ENCODE data around the gene ZBTB18.

ZBTB18 gene

DNA sequence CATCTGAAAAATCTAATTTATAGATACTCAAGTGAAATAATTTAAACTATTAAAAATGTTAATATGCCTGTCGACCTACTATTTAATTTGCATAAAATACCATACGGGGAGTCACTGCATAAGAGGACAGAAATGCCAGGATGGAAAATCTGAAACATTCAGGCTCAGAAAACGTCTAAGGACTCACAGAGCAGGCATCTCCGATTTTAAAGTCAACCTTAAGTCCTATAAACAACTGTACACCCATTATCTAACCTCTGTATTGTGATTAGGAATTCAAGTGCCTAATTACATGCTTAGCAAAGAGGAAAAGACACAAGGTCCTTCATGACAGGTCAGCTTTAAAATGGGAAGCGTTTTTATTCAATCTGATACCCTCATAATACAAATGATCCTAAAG lies 49.2 kb downstream of the ZBTB18 start:
- H4K12ac ChIP-seq (ENCODE audit: low read depth, low read length) = no peak overlapping the region
- H2BK120ac ChIP-seq (ENCODE audit: insufficient read depth, low read length, poor library complexity) = no peak overlapping the region
- DNase-seq = no peak
- H3K4ac ChIP-seq (ENCODE audit: low read depth, low read length) = no peak overlapping the region
- no peak overlapping the region for H3K9ac ChIP-seq (ENCODE audit: low read length)
- no peaks in the 10 kb centered on the region for H3K27me3 ChIP-seq (ENCODE audit: insufficient read depth, low read length)
- H3K14ac ChIP-seq (ENCODE audit: low read length) = no peak overlapping the region
- H3K23ac ChIP-seq (ENCODE audit: low read length) = no peak overlapping the region
- no peak overlapping the region for H2BK12ac ChIP-seq (ENCODE audit: low read length)
- no peak overlapping the region for H2BK5ac ChIP-seq (ENCODE audit: low read depth, low read length, poor library complexity)
- H3K4me3 ChIP-seq (ENCODE audit: low read depth, low read length) = no peak overlapping the region
- H3K79me1 ChIP-seq (ENCODE audit: low read length) = no peaks in the 10 kb centered on the region
- H4K91ac ChIP-seq (ENCODE audit: low read depth, low read length) = no peak overlapping the region
- no peak overlapping the region for H3K27ac ChIP-seq (ENCODE audit: low read depth, low read length)
- H3K9me3 ChIP-seq (ENCODE audit: insufficient read depth, low read depth, low read length) = peaks cover 2% of the 10 kb centered on the region
- WGBS (ENCODE audit: extremely low coverage, insufficient coverage, insufficient read length) = no CpG with 5 or more reads among the region's 5 CpGs
- no peak overlapping the region for H2AK5ac ChIP-seq (ENCODE audit: low read length)
- H2AFZ ChIP-seq (ENCODE audit: insufficient read depth, low read length, poor library complexity) = no peak overlapping the region
- H3K18ac ChIP-seq (ENCODE audit: low read length) = no peak overlapping the region
- peaks cover 3% of the 10 kb centered on the region in 2 experiments for H3K4me1 ChIP-seq (ENCODE audit: control insufficient read depth in 1 of 2, insufficient read depth in 2 of 2, low read length in 2 of 2)
- no peak overlapping the region for H3K4me2 ChIP-seq (ENCODE audit: low read length)
- no peaks in the 10 kb centered on the region for H3K79me2 ChIP-seq (ENCODE audit: control insufficient read depth, insufficient read depth, low read length, poor library complexity)
- H4K8ac ChIP-seq (ENCODE audit: low read depth, low read length) = no peak overlapping the region
- H3K36me3 ChIP-seq (ENCODE audit: control insufficient read depth in 1 of 2, insufficient read depth in 2 of 2, low read length in 2 of 2) = no peaks in the 10 kb centered on the region

DNA sequence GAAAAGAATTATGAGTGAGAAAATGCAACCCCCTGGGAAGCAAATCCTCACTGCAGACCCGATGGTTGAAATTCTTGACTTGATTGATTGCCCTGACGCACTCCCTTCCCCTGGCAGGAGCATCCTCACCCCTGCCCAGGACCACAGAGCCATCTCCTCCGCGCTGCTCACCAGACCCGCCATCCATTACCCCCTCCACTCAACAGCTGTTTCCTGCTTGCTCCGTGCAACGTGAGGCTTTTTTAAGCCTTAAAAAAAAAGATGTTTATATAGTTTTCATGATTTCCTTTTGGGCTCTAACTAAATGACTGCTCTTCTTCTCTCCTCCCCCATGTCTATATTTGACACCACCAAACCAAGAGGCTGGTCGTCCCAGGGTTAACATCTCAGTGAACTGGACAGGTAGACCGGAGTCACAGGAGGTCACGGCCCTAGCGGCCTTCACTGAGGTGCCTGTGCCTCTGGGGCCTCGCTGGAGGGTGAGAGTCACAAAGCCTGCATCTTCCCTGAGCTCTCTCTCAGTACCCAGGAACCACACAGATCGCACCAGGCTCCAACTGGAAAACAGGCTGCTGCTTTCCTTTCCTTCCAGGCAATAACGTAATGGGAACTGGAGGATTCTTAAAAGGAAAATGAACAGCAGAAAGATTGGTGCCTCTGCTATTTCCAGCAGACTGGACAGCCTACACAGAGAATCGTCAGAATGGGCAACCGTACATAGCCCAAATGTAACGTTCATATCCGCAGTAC lies 49.8 kb downstream of the ZBTB18 start:
- H4K8ac ChIP-seq (ENCODE audit: low read depth, low read length) = no peak overlapping the region
- H4K12ac ChIP-seq (ENCODE audit: low read depth, low read length) = no peak overlapping the region
- H2AFZ ChIP-seq (ENCODE audit: insufficient read depth, low read length, poor library complexity) = no peak overlapping the region
- H2BK12ac ChIP-seq (ENCODE audit: low read length) = no peak overlapping the region
- no peaks in the 10 kb centered on the region for H3K36me3 ChIP-seq (ENCODE audit: control insufficient read depth in 1 of 2, insufficient read depth in 2 of 2, low read length in 2 of 2)
- no peak overlapping the region for H3K4me2 ChIP-seq (ENCODE audit: low read length)
- H3K4me1 ChIP-seq (ENCODE audit: control insufficient read depth in 1 of 2, insufficient read depth in 2 of 2, low read length in 2 of 2) = peaks cover 3% of the 10 kb centered on the region in 2 experiments
- no peaks in the 10 kb centered on the region for H3K79me1 ChIP-seq (ENCODE audit: low read length)
- H2BK5ac ChIP-seq (ENCODE audit: low read depth, low read length, poor library complexity) = no peak overlapping the region
- H3K27me3 ChIP-seq (ENCODE audit: insufficient read depth, low read length) = no peaks in the 10 kb centered on the region
- peaks cover 2% of the 10 kb centered on the region for H3K9me3 ChIP-seq (ENCODE audit: insufficient read depth, low read depth, low read length)
- H3K9ac ChIP-seq (ENCODE audit: low read length) = no peak overlapping the region
- no peak overlapping the region for H3K27ac ChIP-seq (ENCODE audit: low read depth, low read length)
- H2BK120ac ChIP-seq (ENCODE audit: insufficient read depth, low read length, poor library complexity) = no peak overlapping the region
- no CpG with 5 or more reads among the region's 18 CpGs for WGBS (ENCODE audit: extremely low coverage, insufficient coverage, insufficient read length)
- H3K18ac ChIP-seq (ENCODE audit: low read length) = no peak overlapping the region
- H3K14ac ChIP-seq (ENCODE audit: low read length) = no peak overlapping the region
- H3K23ac ChIP-seq (ENCODE audit: low read length) = no peak overlapping the region
- no peak overlapping the region for H3K4ac ChIP-seq (ENCODE audit: low read depth, low read length)
- DNase-seq = no peak
- H3K4me3 ChIP-seq (ENCODE audit: low read depth, low read length) = no peak overlapping the region
- H3K79me2 ChIP-seq (ENCODE audit: control insufficient read depth, insufficient read depth, low read length, poor library complexity) = no peaks in the 10 kb centered on the region
- H2AK5ac ChIP-seq (ENCODE audit: low read length) = no peak overlapping the region
- no peak overlapping the region for H4K91ac ChIP-seq (ENCODE audit: low read depth, low read length)

DNA sequence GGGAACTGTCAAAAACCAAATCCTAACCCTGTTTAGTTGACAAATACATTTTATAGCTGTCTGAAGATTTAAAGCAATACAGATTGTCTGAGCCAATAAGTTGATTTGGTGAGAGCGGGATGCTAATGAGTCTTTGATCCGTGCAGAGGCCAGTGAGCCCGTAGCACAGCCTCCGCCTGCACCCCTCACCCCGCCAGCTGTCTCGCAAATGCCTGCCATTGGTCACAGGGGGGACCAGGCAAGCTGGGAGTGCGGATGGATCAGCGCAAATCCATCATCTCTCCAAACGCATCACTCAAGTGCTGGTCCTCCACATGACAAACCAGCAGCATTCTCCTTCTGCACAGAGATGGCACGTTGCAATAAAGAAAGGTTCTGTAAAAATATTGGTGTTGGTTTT lies 51.0 kb downstream of the ZBTB18 start:
- Histone ChIP-seq H2AFZ (ENCODE audit: insufficient read depth, low read length, poor library complexity) (no peak overlapping the region), H4K12ac (ENCODE audit: low read depth, low read length) (no peak overlapping the region), H3K9me3 (ENCODE audit: insufficient read depth, low read depth, low read length) (peaks cover 2% of the 10 kb centered on the region), H3K4ac (ENCODE audit: low read depth, low read length) (no peak overlapping the region), H3K27me3 (ENCODE audit: insufficient read depth, low read length) (no peaks in the 10 kb centered on the region), H2AK5ac (ENCODE audit: low read length) (no peak overlapping the region), H4K8ac (ENCODE audit: low read depth, low read length) (no peak overlapping the region), H3K4me2 (ENCODE audit: low read length) (no peak overlapping the region), H3K23ac (ENCODE audit: low read length) (no peak overlapping the region), H3K14ac (ENCODE audit: low read length) (no peak overlapping the region), H2BK12ac (ENCODE audit: low read length) (no peak overlapping the region), H4K91ac (ENCODE audit: low read depth, low read length) (no peak overlapping the region), H3K4me1 (ENCODE audit: control insufficient read depth in 1 of 2, insufficient read depth in 2 of 2, low read length in 2 of 2) (peaks cover 3% of the 10 kb centered on the region in 2 experiments), H3K27ac (ENCODE audit: low read depth, low read length) (no peak overlapping the region), H3K9ac (ENCODE audit: low read length) (no peak overlapping the region), H2BK120ac (ENCODE audit: insufficient read depth, low read length, poor library complexity) (no peak overlapping the region), H2BK5ac (ENCODE audit: low read depth, low read length, poor library complexity) (no peak overlapping the region), H3K18ac (ENCODE audit: low read length) (no peak overlapping the region), H3K36me3 (ENCODE audit: control insufficient read depth in 1 of 2, insufficient read depth in 2 of 2, low read length in 2 of 2) (no peaks in the 10 kb centered on the region), H3K79me2 (ENCODE audit: control insufficient read depth, insufficient read depth, low read length, poor library complexity) (no peaks in the 10 kb centered on the region), H3K79me1 (ENCODE audit: low read length) (no peaks in the 10 kb centered on the region), H3K4me3 (ENCODE audit: low read depth, low read length) (no peak overlapping the region)
- WGBS (ENCODE audit: extremely low coverage, insufficient coverage, insufficient read length) = no CpG with 5 or more reads among the region's 10 CpGs
- no peak for DNase-seq

DNA sequence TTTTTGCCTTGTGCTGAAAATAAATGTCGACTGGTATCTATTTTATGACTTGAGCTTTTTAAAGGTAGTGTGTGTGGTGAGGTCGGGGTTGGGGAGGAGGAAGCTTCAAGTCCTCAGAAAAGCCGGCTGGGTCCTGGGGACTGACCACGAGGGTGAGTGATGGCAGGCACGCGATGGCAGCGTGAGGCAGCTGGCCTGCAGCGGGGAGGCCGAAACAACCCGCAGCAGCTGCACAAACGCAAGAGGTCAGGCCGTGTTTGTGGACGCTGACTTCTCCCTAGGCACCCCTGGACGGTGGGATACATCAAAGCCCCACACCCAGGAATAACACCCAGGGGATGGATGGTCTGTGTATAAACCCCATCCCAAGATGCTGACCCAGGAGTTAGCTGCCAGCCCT lies 51.4 kb downstream of the ZBTB18 start:
- no peak overlapping the region for H3K4ac ChIP-seq (ENCODE audit: low read depth, low read length)
- WGBS (ENCODE audit: extremely low coverage, insufficient coverage, insufficient read length) = no CpG with 5 or more reads among the region's 14 CpGs
- H3K79me1 ChIP-seq (ENCODE audit: low read length) = no peaks in the 10 kb centered on the region

More for the DNA sequence above, 51.4 kb downstream of the ZBTB18 start:
- Histone ChIP-seq H3K27me3 (ENCODE audit: insufficient read depth, low read length) (no peaks in the 10 kb centered on the region), H3K36me3 (ENCODE audit: control insufficient read depth in 1 of 2, insufficient read depth in 2 of 2, low read length in 2 of 2) (no peaks in the 10 kb centered on the region), H4K91ac (ENCODE audit: low read depth, low read length) (no peak overlapping the region), H3K79me2 (ENCODE audit: control insufficient read depth, insufficient read depth, low read length, poor library complexity) (no peaks in the 10 kb centered on the region), H2BK5ac (ENCODE audit: low read depth, low read length, poor library complexity) (no peak overlapping the region), H2AFZ (ENCODE audit: insufficient read depth, low read length, poor library complexity) (no peak overlapping the region), H3K23ac (ENCODE audit: low read length) (no peak overlapping the region), H3K9me3 (ENCODE audit: insufficient read depth, low read depth, low read length) (peaks cover 2% of the 10 kb centered on the region), H4K8ac (ENCODE audit: low read depth, low read length) (no peak overlapping the region), H2BK120ac (ENCODE audit: insufficient read depth, low read length, poor library complexity) (no peak overlapping the region), H2AK5ac (ENCODE audit: low read length) (no peak overlapping the region), H3K4me2 (ENCODE audit: low read length) (no peak overlapping the region), H3K27ac (ENCODE audit: low read depth, low read length) (no peak overlapping the region), H3K9ac (ENCODE audit: low read length) (no peak overlapping the region), H2BK12ac (ENCODE audit: low read length) (no peak overlapping the region), H3K18ac (ENCODE audit: low read length) (no peak overlapping the region), H3K4me1 (ENCODE audit: control insufficient read depth in 1 of 2, insufficient read depth in 2 of 2, low read length in 2 of 2) (peaks cover 3% of the 10 kb centered on the region in 2 experiments), H3K14ac (ENCODE audit: low read length) (no peak overlapping the region), H4K12ac (ENCODE audit: low read depth, low read length) (no peak overlapping the region), H3K4me3 (ENCODE audit: low read depth, low read length) (no peak overlapping the region)
- no peak for DNase-seq

Data from trophoblast cell (in vitro differentiated cells and primary cell).